ENCODE data around the gene GNAL.

GNAL gene

DNA sequence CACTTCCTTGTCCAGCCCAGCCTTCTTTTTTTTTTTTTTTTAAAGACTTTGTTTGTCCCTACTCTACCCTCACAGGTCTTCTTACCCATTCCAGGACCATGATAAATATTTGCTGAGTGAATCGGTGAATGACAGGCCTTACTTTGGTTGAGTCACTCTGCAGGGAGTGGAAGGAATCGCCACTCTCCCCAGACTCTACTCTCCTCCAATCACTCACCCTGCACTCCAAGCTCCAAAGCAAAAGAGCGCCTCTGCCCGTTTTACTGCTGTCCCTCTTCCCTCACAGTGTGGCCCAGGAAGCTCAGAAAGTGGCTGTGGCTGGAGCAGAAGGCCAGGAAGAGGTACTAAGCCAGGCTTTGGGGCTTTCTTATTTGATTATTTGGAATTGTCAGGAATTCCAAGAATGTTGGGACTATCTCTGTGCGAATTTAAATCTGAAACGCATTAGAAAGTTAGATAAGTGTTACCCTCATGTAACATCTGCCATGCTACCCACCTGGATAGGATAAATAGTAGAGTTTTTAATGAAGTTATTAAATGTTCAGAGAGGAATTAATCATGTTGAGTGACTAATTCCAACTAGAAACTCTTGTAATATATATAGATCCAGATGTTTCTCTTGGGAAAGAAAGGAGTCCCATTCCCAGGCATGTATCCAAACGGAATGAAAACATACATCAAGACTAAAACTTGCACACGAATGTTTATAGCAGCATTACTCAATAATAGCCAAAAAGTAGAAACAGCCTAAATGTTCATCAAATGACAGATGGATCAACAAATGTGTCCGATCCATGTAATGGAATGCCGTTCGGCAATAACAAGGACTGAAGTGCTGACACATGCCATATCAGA lies 119.2 kb downstream of the GNAL start:
- peak; percentile 55 for DNase-seq (ENCODE audit: low spot score)

DNA sequence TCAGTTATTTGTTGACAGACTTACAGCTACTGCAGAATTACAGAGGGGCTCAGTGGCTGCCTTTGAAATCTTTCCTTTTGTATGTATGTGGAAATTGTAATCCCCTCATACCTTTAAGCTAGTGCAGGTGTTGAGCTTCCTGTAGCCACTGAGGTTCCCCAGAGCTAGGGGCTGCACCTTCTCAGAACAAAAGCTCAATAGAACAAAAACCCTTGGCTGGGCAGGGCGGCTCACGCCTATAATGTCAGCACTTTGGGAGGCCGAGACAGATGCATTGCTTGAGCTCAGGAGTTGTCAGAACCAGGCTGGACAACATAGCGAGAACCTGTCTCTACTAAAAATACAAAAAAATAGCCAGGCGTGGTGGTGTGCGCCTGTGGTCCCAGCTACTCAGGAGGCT lies 120.8 kb downstream of the GNAL start:
- DNase-seq (ENCODE audit: low spot score), result no peak

DNA sequence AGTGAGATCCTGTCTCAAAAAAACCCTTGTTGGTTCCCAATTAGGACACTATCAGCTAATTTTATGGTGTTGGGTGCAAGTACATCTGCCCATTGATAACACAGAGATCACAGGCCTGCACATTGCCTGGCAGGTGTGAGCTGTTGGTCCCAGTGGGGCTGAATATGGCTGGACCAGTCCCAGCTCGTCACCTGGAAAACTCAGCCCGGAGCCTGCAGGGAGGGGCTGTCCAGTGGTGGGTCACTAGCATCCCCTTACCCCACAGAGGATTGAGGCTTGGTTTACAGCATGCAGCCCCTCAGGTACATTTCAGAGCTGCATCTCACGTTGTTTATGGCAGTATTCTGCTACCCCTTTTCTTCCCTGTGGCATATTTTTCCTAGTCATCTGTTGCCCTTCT lies 121.3 kb downstream of the GNAL start:
- DNase-seq (ENCODE audit: low spot score), result no peak

DNA sequence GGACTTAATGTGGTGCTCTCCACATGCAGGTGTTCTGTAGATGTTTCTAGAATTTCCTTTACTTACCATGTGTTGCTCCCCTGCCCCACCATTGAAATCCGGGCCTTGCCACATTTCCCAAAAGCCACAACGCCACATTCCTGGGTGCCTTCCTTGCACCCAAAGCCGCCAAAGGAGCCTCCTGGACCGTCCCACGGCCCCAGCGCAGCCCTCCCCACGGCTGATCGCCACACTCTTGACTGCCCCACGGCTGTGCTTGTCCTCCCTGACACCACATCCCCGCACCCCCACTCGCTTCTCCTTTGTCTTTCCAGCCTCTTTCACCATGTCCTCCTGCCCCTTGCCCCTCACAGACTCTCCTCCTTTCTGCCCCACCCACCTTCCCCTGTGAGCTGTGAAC lies 121.9 kb downstream of the GNAL start:
- DNase-seq (ENCODE audit: low spot score), result no peak

DNA sequence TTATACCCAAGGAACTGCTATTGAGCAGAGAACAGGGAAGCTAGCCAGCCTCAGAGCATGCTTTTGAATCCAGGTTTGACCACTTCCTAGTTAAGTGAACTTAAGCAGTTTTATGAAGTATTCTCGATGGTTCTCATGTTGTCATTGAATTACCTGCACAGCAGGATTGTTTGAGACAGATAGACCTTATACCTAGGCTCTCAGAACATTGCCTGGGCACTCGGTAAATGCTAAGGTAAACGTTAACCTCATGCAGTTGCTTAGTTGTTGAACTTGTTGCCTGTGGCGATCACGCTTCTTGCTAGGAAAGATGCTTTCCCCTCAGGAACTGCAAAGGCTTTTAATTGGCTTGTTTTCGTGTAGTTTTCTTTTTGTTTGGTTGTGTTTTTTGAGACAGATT lies 128.2 kb downstream of the GNAL start:
- no peak for DNase-seq (ENCODE audit: low spot score)

DNA sequence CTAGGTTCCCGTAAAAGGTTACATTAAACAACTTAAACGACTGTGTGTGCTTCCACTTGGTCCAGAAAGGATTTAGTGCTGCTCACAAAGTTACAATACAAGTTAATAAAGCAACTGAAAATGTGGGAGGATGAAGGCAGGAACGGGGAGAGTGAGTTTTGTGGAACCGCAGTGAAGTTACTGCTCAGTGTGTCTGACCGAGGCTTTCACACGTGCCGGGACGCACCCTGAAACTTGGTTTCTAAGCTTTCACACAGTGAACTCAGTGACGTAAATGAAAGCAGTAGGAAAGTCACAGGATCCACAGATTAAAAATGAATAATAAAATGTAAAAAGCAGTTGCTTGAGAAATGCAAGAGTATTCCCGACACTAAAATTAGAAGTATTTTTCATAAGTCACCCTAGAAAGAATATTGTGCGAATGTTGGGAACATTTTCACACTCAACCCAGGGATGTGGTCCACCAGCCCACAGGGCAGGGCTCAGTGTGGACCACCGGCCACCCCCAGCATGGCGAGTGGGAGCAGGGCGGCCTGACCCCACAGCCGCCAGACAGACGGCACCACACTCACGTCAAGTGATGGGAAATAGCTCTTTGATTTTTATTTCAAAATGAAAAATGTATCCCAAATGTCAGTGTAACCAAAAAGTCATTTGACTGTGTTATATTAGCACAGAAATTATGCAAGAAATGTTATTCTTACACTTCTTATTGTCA lies 129.6 kb downstream of the GNAL start:
- no peak for DNase-seq (ENCODE audit: low spot score)

DNA sequence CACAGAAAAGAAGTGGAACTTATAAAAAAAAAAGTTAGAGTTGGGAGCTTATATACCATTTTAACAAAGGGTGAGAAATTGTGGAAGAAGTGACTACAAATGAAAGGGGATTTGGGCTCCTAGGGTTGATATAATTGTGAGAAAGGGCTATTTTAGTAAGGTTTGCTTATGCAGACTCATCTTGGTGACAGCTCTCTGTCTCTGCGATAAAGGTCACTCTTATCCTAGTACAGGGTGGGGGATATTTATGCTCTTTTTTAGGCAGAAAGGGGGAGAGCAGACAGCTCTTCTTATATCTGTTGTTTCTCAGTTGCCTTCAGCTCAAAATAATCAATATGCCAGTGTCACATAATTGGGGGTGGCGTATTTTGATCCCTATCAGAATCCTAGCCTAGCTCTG lies 130.9 kb downstream of the GNAL start:
- no peak for DNase-seq (ENCODE audit: low spot score)

DNA sequence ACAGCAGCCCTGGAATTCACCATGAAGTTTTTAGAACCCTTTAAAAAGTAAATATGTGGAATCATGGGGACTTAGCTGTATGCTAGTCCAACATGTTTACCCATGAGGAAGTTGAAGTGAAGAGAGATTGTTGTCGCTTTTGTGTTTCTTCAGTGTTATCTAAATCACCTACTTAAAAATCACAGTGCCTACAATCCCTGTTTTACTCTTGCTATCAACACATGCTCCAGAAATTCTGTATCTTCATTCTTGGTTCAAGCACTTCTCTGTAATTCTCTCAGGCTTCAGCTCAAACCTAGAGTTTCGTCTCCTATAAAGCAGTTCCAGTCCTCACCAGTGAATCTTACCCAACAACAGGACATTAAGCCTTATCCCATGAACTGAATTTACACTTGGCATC lies 131.6 kb downstream of the GNAL start:
- DNase-seq (ENCODE audit: low spot score), result no peak

DNA sequence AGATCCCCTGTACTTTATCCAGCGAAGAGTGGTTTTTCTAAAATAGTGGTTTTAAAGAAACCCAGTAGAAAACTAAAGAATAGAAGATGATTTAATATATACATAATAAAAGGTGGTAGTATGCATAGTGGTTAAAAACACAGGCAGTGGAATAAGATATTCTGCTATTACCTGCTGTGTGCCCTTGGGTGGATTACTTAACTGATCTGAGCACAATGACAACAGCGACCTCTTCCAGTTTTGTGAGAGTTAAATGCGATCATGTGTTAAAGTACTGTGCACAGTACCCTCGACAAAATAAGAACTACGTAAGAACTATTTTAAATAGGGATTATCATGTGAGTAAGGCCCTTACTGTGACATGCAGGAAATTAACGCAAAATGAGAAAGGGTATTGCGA lies 132.1 kb downstream of the GNAL start:
- DNase-seq (ENCODE audit: low spot score), result no peak

DNA sequence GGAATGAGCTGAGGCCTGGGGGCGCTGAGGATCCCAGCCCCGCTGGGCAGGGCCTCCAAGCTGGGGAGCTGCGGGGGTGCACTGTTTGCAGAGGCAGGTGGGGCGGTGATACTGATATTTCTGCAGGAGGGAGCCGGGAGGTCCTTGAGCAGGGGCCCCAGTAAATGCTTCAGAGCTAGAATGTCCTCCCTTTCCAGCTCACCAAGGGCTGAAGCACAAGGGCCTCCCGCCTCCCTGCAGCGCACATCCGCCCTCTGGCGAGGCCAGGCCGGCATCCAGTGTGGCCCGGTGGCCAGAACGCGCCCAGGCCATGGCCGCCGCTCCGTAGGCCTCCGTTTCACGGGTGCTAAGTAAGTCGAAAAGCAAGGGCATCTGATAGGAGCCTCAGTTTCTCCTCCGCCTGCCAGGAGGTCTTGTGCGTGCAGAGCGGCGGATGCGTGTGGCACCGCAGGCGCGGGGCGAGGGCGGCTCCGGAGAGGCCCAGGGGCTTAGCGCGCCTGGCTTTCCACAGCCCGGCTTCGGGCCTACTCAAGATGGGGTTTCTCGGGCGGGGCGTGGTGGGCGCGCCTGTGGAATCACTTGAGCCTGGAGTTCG lies 132.7 kb downstream of the GNAL start:
- DNase-seq (ENCODE audit: low spot score), result no peak

DNA sequence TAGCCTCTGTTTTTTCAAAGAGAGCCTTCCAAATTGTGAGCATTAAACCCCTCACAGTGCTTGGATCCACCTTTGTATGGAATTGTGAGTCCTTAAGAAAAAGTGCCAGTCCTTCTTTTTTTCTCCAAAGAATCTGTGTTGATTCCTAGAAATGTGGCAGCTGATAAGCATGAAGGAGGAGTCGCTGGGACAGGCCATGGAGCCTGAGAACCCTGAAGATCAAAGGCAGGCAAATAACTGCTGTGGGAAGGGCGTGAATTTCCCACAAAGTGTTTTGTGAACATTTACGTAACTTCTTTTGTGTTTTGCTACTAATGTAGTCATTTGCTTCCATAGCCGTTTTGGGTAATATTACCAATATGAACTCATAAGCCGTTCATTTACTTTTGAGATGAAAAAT lies 134.5 kb downstream of the GNAL start:
- DNase-seq (ENCODE audit: low spot score), result no peak

DNA sequence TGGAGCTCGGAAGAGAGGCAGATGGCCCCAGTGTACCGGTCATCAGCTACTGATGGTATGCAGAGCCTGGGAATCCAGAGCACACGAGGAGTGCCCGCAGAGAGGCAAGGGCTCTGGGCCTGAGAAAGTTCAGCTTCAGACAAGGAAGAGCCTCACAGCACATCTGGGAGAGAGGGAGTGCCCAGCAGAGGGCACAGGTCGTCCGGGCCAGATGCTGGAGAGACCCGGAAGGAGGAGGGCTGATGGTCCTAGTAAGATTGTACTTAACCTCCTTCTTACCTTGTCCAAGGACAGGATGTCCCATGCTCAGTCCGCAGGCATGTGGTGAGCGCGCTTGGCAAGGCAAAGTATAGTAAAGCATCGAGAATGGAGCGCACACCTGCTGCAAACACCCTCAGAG lies 137.8 kb downstream of the GNAL start:
- no peak for DNase-seq (ENCODE audit: low spot score)

DNA sequence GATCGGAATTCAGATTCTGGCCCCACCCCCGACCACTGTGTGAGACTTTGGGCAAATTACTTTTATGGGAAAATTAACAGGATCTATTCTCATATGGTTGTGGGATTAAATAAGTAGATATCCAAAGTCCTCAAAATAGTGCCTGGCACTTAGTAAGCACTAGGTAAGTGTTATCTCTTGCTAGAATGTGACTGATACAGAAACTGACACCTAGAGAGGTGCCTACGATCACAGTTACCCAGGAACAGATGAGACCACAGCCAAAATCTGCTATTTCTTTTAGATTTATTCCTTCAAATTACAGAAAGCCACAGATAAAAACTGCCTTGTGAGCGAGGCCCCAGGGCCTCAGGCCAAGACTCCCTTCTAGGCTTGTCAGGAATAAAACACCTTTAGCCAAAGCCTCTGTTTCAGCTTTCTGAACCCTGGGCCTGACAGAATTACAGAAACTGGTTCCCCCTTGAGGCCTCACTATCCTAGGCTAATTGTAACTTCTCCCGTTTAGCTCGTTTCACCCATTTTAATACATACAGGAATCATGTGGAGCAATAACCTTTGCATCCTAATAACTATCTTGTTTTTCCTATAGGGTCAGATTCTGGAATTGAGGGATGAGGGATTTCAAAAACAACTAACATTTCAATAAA lies 139.8 kb downstream of the GNAL start:
- no peak for DNase-seq (ENCODE audit: low spot score)

DNA sequence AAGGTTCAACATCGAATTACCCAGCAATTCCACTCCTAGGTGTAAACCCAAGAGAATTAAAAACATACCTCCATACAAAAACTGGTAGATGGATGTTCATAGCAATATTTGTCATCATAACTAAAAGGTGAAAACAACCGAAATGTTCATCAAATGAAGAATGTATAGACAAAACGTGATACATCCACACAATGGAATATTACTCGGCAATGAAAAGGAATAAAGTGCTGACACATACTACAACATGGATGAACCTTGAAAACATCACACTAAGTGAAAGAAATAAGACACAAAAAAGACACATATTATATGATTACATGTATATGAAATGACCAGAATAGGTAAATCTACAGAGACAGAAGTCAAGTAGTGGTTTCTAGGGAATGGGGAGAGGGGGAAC lies 141.5 kb downstream of the GNAL start:
- no peak for DNase-seq (ENCODE audit: low spot score)

DNA sequence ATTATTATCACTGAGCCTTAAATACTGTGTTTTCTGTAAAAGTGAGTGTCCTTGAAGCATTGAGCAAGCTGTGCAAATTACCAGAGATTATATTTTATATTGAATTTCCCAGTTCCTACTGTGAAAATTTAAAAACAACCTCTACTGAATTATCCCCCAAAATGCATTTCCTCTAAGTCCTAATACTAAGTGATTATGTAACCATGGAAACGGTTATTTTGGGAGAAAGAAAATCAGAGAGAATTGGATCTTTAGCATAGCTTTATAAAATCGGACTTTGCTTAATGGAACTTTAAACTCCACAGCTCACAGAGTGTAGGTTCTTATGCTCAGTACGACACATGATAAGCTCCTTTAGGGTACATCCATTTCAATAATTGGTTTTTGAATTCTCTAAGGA lies 142.9 kb downstream of the GNAL start:
- DNase-seq (ENCODE audit: low spot score), result no peak

DNA sequence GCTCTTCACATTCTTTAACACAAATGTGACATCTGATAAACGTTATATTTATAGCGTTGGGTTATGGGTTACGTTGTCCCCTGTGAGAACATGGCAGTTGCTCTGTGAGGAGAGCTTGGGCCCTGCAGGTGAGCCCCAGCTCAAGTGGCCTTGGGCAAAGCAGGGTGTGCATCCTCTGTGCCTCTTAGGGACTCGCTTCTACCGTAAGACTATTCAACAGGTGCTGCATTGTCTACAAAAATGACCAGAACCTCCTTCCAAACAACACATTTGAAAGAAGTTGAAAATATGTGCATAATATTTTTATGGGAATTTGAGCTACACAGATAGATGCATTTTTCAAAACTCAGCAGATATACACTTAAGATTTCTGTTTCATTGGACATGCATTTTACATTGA lies 145.7 kb downstream of the GNAL start:
- DNase-seq (ENCODE audit: low spot score), result no peak

DNA sequence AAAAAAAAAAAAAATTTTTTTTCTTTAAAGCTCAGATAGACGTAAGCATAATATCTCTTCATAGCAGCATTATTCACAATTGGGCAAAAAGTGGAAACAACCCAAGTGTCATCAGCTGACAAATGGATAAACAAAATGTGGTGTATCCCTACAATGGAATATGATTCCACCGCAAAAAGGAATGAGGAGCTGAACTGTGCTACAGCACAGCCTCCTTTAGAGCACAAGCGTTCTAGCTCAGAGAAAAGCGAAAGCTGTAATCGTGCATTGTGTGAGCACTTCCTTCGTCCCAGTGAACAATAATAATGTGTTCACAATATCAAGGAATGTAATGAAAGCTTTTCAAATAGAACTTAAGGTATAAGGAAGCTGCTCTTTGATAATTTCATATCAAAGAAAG lies 150.5 kb downstream of the GNAL start:
- DNase-seq (ENCODE audit: low spot score), result no peak

DNA sequence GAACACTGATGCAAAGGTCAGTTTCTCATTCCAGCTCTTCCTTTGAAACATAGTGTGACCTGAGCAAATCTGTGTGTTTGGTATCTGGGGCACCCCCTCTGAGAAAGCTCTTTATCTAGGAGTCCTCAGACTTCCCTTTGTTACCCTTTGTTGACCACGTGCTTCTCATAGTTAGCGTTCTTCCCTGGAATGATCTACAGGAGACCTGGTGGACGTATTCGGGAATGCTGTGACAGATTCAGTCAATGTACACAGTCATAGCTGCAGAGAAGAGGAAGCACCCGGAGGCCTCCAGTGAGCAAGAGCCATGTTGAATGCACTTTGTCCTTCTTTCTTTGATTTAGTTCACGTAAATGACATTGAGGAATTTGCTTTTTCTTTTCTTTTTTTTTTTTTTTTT lies 151.4 kb downstream of the GNAL start:
- DNase-seq (ENCODE audit: low spot score), result no peak

DNA sequence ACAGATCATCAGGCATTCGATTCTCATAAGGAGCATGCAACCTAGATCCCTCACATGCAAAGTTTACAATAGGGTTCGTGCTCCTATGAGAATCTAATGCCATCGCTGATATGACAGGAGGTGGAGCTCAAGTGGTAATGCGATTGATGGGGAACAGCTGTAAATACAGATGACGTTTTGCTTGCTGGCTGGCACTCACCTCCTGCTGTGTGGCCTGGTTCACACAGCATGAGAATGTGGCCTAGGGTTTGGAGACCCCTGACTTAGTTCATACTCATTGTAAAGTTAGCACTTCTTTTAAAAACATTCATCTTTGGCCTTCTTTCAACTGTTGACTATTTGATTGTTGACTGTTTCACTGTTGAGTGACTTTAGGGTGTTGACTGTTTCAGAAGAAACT lies 153.5 kb downstream of the GNAL start:
- no peak for DNase-seq (ENCODE audit: low spot score)

DNA sequence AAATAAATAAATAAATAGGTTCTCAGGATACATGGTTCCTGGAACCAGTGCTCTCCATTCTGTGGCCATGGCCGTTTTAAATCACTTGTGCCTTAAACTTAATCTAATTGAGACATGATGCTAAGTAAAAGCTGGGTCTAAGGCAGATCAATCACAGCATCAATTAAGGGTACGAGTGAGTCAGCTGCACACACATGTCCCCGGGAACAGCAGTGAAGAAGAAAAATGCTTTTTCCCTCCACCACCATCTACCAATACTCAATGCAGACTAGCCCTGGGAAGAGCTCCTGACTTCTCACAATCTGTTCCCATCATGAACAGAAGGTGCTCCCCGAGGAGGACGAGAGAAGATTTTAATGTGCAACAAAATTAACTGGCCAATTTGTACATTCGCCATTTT lies 155.4 kb downstream of the GNAL start:
- DNase-seq (ENCODE audit: low spot score), result no peak

DNA sequence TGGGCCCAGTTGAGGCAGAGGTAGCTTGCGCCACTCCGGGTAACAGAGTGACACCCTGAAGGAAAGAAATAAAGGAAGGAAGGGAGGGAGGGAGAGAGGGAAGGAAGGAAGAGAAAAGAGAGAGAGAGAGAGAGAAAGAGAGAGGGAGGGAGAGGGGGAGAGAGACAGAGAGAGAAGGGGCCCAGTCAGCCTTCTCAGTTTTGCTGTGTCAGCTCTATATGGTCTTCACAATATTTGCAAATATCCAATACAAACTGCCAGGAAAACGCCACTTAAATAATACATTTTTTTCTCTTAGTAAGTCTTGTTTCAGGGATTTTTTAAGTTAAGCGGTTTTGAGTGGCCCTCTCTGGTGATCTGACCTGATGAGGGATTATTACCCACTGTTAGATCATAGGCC lies 156.6 kb downstream of the GNAL start:
- no peak for DNase-seq (ENCODE audit: low spot score)

DNA sequence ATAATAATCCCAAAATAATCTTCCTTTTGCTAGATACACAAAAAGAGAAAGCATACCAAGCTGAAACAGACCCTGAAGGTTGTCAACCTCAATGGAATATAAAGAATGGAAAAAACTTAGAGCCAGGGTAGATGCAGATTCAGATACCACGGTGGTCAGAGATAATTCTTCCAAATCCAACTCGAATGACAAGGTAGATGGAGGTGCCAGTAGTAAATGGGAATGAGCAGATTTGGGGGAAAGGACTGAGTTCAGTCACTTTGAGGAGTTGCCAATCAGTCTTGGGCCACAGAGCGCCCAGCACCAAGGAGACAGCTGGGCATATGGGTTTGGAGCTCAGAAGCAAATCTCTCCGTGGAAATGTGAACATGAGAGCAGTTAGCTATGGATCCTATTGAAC lies 158.7 kb downstream of the GNAL start:
- no peak for DNase-seq (ENCODE audit: low spot score)

DNA sequence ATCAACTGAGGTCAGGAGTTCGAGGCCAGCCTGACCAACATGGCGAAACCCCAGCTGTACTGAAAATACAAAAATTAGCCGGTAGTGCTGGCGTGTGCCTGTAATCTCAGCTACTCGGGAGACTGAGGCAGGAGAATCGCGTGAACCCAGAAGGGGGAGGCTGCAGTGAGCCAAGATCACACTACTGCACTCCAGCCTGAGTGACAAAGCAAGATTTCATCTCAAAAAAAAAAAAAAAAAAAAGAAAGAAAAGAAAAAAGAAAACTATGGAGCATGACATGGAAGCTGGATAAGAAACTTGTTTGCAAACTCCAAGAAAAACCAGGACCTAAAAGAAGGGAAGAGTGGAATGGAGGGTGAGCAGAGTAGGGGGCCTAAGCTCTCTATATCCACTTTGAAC lies 160.2 kb downstream of the GNAL start:
- DNase-seq (ENCODE audit: low spot score), result no peak
